K562 (cell line): ENCODE results near the gene DUSP10. TPM values are rescaled to one million over a fixed set of nuclear protein-coding genes. Genes with fewer than 3 reads are reported as not detected.

Experiments used
- BCL6 ChIP-seq: fragments of 250-450 bp; sonication (Bioruptor Pico); IDR thresholded peaks from 2 replicates; pipeline ENCODE4 v1.4.0; 2020
- CAMTA2 ChIP-seq: fragments of 250-450 bp; sonication (Bioruptor Pico); conservative IDR thresholded peaks from 2 replicates; pipeline ENCODE4 v1.5.1; 2022
- CHD4 ChIP-seq: fragments of 200-600 bp; sonication (generic); IDR thresholded peaks from 3 replicates; pipeline ENCODE4 v1.6.1; 2012; ENCODE audit warnings: low read depth, mild to moderate bottlenecking, mixed read lengths, low read length, inconsistent platforms; ENCODE audit not compliant: insufficient read depth, insufficient replicate concordance, poor library complexity, severe bottlenecking
- CREB5 ChIP-seq: fragments of 250-450 bp; sonication (Bioruptor Pico); IDR thresholded peaks from 2 replicates; pipeline ENCODE4 v1.5.0; 2020; ENCODE audit warnings: mild to moderate bottlenecking
- EP400 ChIP-seq: fragments of 450-650 bp; IDR thresholded peaks from 2 replicates; pipeline ENCODE4 v1.6.1; 2017; ENCODE audit warnings: antibody characterized with exemption, mild to moderate bottlenecking, moderate library complexity
- GATA2 ChIP-seq: sonication (generic); formaldehyde crosslinking; IDR thresholded peaks from 2 replicates; pipeline ENCODE4 v1.4.0; 2020; ENCODE audit warnings: mild to moderate bottlenecking, missing genetic modification reagents
- GTF2B ChIP-seq: IDR thresholded peaks from 2 replicates; pipeline ENCODE4 v1.6.1; 2011; ENCODE audit not compliant: insufficient read length; ENCODE audit errors: extremely low read depth
- HDAC2 ChIP-seq: fragments of 450-650 bp; IDR thresholded peaks from 2 replicates; pipeline ENCODE4 v1.6.1; 2016; ENCODE audit warnings: mild to moderate bottlenecking
- HMG20A ChIP-seq: fragments of 450-650 bp; formaldehyde crosslinking; conservative IDR thresholded peaks from 2 replicates; pipeline ENCODE4 v1.4.0; 2020; ENCODE audit warnings: mild to moderate bottlenecking, mixed read lengths
- MYBL2 ChIP-seq, 2 experiments: fragments of 450-650 bp in 1 of 2; sonication (generic) in 1 of 2; formaldehyde crosslinking in 1 of 2; IDR thresholded peaks; 2 replicates each; pipeline versions ENCODE4 v1.6.1 to v1.8.1; 2017 to 2022; ENCODE audit warnings: borderline replicate concordance in 1 of 2, inconsistent platforms in 1 of 2, low read depth in 1 of 2, mild to moderate bottlenecking in 1 of 2, missing genetic modification reagents in 1 of 2, moderate library complexity in 1 of 2
- PRDM10 ChIP-seq: fragments of 450-650 bp; IDR thresholded peaks from 2 replicates; pipeline ENCODE4 v1.6.1; 2018; ENCODE audit not compliant: partially characterized antibody
- RHOXF2B ChIP-seq: fragments of 250-450 bp; sonication (Bioruptor Pico); conservative IDR thresholded peaks from 2 replicates; pipeline ENCODE4 v1.5.1; 2021
- ZBTB33 ChIP-seq: sonication (generic); formaldehyde crosslinking; IDR thresholded peaks from 2 replicates; pipeline ENCODE4 v1.8.1; 2023; ENCODE audit warnings: mild to moderate bottlenecking, missing genetic modification reagents
- ZNF143 ChIP-seq: sonication (generic); formaldehyde crosslinking; IDR thresholded peaks from 2 replicates; pipeline ENCODE4 v1.9.0; 2022; ENCODE audit warnings: mild to moderate bottlenecking, missing genetic modification reagents
- ZNF24 ChIP-seq: fragments of 450-650 bp; IDR thresholded peaks from 2 replicates; pipeline ENCODE4 v1.6.1; 2016
- ZNF316 ChIP-seq: fragments of 450-650 bp; IDR thresholded peaks from 2 replicates; pipeline ENCODE4 v1.6.1; 2016
- ZNF583 ChIP-seq: fragments of 250-450 bp; sonication (Bioruptor Pico); IDR thresholded peaks from 2 replicates; pipeline ENCODE4 v1.4.0; 2020
- polyA plus RNA-seq, 8 experiments: library from polyadenylated mRNA; depleted of rRNA in 4 of 8; stranded (reverse) in 5 of 8; unstranded in 3 of 8; fragments of >200 nt; fragmentation: Nextera tagmentation in 2 of 8; fragmentation: Illumina TruSeq in 1 of 8; extraction: Ambion mirVana in 2 of 8; extraction: Trizol in 1 of 8; gene quantifications; 2 replicates each; pipeline versions ENCODE4 v1.2.1 to v1.2.3, GENCODE V29; 2011 to 2014; ENCODE audit warnings: inconsistent platforms in 1 of 8, missing spikeins in 1 of 8
- total RNA-seq, 7 experiments: library from RNA; depleted of rRNA in 6 of 7; stranded (reverse); fragments of >200 nt in 6 of 7; fragmentation: Illumina TruSeq in 2 of 7; extraction: Trizol in 2 of 7; gene quantifications; 2 replicates each; pipeline versions ENCODE4 v1.2.1 to v1.2.3, GENCODE V29; 2011 to 2021; ENCODE audit warnings: low replicate concordance in 1 of 7
- TF ChIP-seq, protein P1 (sequence below): fragments of 450-650 bp; formaldehyde crosslinking; IDR thresholded peaks from 2 replicates; pipeline ENCODE4 v1.4.0; 2022; ENCODE audit warnings: missing genetic modification characterization

The DUSP10 gene
- total and polyA plus RNA-seq, 9 of the 15 experiments (the other 6 are each of a cell fraction or from before 2014, with no cell fraction given), result 1.7 to 8.3 (median 6.1) TPM

DNA sequence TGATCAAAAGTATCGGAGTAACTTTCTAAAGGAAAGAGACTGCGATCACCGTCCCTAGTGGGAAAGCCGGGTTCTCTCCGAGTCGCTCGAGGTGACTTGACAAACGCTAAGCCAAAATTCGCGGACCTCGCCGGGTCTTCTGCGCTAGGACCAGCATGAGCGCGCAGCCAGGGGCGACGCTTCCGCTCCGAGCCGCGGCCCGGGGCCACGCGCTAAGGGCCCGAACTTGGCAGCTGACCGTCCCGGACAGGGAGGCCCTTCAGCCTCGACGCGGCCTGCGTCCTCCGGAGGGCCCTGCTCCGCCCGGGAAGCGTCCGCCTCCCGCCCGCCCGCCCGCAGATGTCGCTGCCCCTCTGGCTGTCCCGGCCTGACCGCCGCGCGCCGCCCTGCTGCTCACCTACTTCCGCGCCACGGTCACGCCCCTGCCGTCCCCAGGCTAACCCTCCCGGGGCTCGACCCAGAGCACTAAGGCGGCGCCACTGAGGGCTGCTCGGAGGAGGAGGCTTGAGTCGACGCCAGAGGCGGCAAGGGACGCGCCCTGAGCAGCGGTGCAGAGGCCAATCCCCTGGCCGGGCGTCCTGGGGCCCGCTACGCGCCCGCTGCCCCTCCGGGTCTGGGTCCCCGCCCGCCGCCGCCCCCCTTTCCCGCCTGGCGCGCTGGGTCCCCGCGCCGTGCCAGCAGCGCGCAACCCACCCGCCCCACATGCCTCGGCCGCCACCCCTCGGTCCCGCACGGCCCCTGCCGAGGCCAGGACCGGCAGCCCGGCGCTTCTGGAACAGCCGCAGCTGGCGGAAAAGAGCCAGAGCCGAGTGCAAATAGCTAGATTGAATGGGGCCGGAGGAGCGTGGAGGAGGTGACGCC lies 896 bp upstream of the DUSP10 start (continued):
- no peak for TF ChIP-seq ZNF143 (CRISPR knock-in tag)
- no peak for TF ChIP-seq CAMTA2 (CRISPR knock-in tag)
- TF ChIP-seq ZBTB33 (CRISPR knock-in tag), result peak; percentile 59; the same call in 1 of the 2 replicates
- TF ChIP-seq CREB5 (CRISPR knock-in tag), result no peak
- TF ChIP-seq PRDM10, result peak; percentile 23
- TF ChIP-seq CHD4, result no peak
- TF ChIP-seq RHOXF2B (CRISPR knock-in tag), result no peak
- TF ChIP-seq, protein P1, sequence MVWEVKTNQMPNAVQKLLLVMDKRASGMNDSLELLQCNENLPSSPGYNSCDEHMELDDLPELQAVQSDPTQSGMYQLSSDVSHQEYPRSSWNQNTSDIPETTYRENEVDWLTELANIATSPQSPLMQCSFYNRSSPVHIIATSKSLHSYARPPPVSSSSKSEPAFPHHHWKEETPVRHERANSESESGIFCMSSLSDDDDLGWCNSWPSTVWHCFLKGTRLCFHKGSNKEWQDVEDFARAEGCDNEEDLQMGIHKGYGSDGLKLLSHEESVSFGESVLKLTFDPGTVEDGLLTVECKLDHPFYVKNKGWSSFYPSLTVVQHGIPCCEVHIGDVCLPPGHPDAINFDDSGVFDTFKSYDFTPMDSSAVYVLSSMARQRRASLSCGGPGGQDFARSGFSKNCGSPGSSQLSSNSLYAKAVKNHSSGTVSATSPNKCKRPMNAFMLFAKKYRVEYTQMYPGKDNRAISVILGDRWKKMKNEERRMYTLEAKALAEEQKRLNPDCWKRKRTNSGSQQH (CRISPR knock-in tag), result no peak
- no peak for TF ChIP-seq ZNF24
- no peak for TF ChIP-seq EP400
- TF ChIP-seq MYBL2 (IDR thresholded peaks at IDR 0.05; ENCODE audit: low read depth), result no peak
- TF ChIP-seq MYBL2 (CRISPR knock-in tag; IDR thresholded peaks at IDR 0.05; ENCODE audit: borderline replicate concordance), result no peak
- TF ChIP-seq ZNF583 (CRISPR knock-in tag), result no peak
- no peak; the same call in 1 of the 2 replicates for TF ChIP-seq HDAC2
- no peak for TF ChIP-seq HMG20A (CRISPR knock-in tag)
- no peak for TF ChIP-seq GTF2B
- TF ChIP-seq GATA2, result no peak
- TF ChIP-seq BCL6 (CRISPR knock-in tag), result no peak
- peak; percentile 36; the same call in 1 of the 2 replicates for TF ChIP-seq ZNF316
